SKM-1 treated with dmso at 0.1 percent for 144 hours (cell line): ENCODE results near the gene ATP2B2.

Experiments used
- DNase-seq: peaks from one replicate; lab custom pipeline; 2025; ENCODE audit not compliant: unreplicated experiment; lab: John Stamatoyannopoulos, UW

The ATP2B2 gene

GRCh38 chr3:10286596-10287295 is 218.6 kb downstream of the ATP2B2 start:
- DNase-seq, result no peak

- DNase-seq, result no peak
Measured at GRCh38 chr3:10286133-10286524, 219.3 kb downstream of the ATP2B2 start.

GRCh38 chr3:10285272-10286132 is 219.9 kb downstream of the ATP2B2 start:
- no peak for DNase-seq

- DNase-seq, result no peak
Measured at GRCh38 chr3:10284496-10284895, 220.9 kb downstream of the ATP2B2 start.

- no peak for DNase-seq
Measured at GRCh38 chr3:10283638-10284037, 221.7 kb downstream of the ATP2B2 start.

GRCh38 chr3:10281951-10282350 is 223.4 kb downstream of the ATP2B2 start:
- no peak for DNase-seq

- DNase-seq, result no peak
Measured at GRCh38 chr3:10280571-10280970, 224.8 kb downstream of the ATP2B2 start.

GRCh38 chr3:10280177-10280529 is 225.2 kb downstream of the ATP2B2 start:
- DNase-seq, result no peak

GRCh38 chr3:10279384-10280176 is 225.8 kb downstream of the ATP2B2 start:
- DNase-seq, result no peak

GRCh38 chr3:10278501-10278900 is 226.9 kb downstream of the ATP2B2 start:
- no peak for DNase-seq

- no peak for DNase-seq
Measured at GRCh38 chr3:10277115-10277625, 228.2 kb downstream of the ATP2B2 start.

GRCh38 chr3:10274601-10275000 is 230.8 kb downstream of the ATP2B2 start:
- no peak for DNase-seq
